Smooth muscle cell of the brain vasculature (primary cell): ENCODE data around the gene GAS7.
"Not testable (repeated sequence)": the region's sequence is repeated elsewhere in the genome, so short reads cannot be mapped to it uniquely, and the experiment has no call there.

ENCODE experiments used
- DNase-seq: peaks from one replicate; pipeline ENCODE4 v3.0.0-alpha.2; 2012; ENCODE audit warnings: low read depth, low spot score

Gene GAS7

DNA sequence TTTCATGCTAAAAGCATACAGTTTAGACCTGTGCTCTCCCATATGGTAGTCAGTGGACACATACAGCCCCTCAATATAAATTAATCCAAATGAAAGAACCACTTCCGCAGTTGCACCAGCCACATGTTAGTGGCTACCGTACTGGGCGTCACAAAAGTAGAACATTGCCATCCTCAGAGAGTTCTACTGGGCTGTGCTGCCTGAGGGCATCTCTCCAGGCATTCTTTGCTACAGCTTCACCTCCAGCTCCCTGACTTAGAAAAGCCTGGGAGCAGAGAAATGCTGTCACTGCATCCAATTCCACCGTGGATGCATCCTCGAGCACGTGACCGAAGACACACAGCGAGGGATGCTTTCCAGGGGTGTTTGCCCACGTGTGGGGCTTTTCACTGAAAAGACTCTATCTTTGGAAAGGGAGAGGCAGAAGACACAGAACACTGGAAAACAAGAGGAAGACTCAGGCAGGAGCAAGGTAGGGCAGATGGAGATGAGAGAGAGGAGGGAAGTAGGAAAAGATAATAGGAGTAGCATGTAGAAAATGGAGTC, 86.4 kb downstream of the GAS7 start:
- DNase-seq, result no peak

DNA sequence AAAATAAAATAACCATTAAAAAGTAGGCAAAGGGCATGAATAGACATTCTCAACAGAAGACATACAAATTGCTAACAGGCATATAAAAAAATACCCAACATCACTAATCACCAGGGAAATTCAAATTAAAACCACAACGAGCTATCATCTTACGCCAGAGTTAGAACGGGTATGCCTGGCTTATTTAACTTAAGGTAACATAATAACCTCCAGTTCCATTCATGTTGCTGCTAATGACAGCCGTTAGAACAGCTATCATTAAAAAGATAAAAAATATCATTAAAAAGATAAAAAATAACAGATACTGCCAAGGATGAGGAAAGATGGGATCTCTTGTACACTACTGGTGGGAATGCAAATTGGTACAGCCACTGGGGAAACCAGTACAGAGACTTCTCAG, 89.3 kb downstream of the GAS7 start:
- DNase-seq, result no peak

DNA sequence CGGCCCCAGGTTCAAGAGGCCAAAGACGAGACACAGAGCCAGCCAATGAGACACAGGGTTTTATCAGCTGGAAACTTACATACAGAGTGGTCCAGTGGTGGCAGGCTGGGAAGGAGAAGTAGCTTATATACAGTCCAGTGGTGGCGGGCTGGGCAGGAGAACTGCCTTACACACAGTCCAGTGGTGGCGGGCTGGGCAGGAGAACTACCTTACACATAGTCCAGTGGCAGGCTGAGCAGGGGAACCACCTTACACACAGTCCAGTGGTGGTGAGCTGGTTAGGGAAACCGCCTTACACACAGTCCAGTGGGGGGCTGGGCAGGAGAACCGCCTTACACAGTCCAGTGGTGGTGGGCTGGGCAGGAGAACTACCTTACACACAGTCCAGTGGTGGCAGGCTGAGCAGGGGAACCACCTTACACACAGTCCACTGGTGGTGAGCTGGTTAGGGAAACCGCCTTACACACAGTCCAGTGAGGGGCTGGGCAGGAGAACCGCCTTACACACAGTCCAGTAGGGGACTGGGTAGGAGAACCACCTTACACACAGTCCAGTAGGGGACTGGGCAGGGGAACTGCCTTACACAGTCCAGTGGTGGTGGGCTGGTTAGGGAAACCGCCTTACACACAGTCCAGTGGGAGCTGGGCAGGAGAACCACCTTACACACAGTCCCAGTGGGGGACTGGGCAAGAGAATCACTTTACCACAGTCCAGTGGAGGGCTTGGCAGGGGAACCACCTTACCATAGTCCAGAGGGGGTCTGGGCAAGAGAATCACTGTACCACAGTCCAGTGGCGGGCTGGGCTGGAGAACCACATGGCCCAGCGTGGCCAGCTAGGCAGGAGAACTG, 90.9 kb downstream of the GAS7 start:
- DNase-seq, result no peak

DNA sequence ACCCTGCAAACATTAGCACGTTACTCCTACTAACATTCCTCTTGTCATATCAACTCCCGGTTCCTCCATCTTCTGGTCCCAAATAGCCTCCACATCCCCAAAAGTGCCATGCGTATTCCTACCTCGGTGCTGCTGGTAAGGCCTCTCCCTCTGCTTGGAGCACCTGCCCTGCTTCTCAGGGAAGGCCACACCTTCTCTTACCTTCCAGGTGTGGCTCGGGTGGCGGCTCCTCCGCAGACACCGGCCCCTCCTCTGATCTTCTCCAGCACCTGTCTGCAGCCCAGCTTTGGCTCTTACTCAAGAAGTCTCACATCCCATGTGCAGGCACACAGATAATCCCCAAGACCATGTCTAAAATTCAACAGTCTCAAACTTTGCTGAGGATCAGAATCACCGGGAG, 92.3 kb downstream of the GAS7 start:
- no peak for DNase-seq

DNA sequence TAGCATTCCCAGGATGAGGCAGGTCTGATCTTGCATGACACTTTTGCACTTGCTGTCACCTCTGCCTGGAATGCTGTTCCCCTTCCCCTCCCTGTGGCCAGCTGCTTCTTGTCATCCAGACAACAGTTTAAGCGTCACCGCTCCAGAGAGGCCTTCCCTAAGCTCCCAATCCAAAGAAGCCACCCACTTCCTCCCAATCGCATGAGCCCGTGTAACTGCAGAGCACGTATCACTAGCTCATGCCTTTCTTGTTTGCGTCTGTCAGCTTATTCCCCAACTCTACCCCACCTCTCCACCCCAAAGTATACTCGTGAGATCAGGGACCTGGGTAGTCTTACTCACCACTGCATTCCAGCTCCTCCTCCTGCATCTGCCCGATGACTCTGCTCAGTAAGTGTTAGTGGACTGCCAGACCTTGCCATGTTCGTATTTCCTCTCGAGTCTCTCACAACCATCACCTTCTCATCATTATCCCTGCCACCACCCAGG, 92.8 kb downstream of the GAS7 start:
- DNase-seq, result no peak

DNA sequence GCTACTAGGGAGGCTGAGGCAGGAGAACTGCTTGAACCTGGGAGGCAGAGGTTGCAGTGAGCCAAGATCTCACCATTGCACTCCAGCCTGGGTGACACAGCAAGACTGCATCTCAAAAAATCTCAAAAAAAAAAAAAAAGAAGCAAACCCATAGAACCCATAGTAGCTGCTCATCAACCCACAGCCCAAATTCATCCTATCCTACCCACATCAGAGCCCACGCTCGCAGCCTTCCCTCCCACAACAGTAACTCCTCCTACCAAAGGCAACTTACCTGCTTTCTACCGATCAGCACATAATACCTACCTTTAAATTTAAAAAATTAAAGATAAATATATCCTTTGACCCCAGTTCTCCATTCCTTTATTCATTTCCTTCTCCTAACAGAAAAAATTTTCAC, 94.7 kb downstream of the GAS7 start:
- no peak for DNase-seq

DNA sequence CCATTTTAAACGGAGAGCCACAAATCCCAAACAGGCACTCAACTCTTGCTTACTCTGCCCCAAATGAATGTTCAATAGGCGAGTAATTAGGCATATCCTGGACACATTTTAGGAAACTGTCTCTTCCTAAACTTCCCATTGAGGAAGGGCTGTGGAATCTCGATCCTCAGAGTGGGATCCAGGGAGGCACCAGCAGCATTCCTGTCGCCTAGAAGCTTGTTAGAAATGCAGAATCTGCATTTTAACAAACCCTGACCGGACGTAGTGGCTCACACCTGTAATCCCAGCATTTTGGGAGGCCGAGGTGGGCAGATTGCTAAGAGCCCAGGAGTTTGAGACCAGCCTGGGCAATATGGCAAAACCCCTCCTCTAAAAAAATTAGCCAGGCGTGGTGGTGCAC, 95.6 kb downstream of the GAS7 start:
- DNase-seq, result no peak

DNA sequence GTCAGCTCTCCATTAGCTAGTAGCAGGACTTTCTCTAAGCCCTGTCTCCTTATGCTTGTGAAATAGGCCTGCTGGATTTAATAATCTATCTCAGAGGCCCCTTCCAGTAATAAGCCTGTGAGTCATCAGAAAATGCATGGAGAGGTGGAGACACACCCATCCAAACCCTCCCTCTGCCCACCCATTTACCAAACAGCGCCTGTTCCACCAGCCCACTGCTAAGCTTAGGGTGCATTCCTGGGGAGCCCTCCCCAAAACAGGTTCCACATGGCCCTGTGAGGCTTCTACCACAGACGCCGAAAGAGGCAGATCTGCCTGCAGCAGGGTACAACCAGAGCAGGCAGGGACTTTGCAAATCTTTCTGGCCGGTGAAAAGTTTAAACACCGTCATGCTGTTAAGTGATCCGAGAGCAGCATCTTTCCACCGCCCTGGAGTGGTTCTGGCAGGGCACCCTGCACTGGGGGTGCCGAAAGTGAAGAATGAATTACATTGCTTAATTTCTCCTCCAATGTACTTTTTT, 99.3 kb downstream of the GAS7 start:
- no peak for DNase-seq

DNA sequence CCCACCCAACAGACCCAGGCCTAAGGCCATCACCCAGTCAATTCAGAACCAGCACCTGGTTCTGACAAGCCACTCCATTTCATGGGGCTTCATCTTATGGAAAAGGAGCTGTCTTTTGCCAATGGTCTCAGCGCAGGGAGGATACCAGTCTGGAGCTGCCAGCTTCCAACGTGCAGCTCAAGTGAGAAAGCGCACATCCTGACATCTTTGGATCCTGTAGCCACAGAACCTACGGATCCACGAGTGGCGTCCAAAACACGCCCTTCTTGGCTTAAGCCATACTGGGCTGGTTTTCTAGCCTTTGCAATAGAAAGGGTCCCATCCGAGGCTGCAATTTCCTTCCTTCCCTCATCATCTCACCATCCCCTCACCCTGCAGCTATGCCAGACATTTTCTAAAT, 101.8 kb downstream of the GAS7 start:
- DNase-seq, result no peak

DNA sequence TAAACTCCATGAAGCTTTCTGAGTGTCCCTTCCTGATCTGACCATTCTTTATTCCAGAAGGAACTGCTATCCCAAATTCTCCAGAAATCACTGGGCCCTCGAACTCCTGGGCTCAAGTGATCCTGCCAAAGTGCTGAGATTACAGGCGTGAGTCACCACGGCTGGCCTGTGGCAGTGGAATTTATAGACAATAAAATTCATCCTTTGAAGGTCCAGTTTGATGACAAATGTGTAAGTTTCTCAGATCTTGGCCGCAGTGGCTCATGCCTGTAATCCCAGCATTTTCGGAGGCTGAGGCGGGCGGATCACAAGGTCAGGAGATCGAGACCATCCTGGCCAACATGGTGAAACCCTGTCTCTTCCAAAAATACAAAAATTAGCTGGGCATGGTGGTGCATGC, 103.1 kb downstream of the GAS7 start:
- DNase-seq, result not testable (repeated sequence)

DNA sequence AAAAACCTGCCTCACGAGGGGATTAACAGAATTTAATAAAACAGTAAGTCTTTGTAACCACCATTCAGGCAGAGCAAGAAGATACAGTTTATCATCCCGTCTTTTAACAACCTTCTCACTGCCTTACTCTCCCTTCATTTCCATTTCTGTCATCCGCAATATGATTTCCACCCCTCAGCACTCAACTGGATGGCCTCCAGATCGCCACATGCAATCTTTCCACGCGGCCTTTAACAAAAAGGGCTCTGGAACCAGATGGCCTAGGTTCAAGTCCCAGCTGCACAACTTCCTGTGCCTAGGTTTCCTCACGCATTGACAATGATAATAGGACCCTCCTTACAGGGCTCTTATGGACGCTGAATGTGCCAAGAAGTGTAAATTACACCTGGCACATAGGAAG, 103.6 kb downstream of the GAS7 start:
- DNase-seq, result no peak

DNA sequence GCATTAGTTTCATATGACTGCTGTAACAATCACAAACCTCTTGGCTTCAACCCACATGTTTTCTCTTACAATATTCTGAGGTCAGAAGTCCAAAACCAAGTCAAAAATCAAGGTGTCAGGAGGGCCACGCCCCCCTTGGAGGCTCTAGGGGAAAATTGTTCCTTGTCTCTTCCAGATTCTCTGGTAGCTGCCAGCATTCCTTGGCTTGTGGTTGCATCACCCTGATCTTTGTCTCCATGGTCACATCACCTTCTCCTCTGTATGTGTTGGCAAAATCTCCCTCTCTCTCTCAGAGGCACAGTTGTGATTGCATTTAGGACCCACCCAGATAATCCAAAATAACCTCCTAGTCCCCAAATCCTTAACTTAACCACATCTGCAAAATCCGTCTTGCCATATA, 105.8 kb downstream of the GAS7 start:
- no peak for DNase-seq

DNA sequence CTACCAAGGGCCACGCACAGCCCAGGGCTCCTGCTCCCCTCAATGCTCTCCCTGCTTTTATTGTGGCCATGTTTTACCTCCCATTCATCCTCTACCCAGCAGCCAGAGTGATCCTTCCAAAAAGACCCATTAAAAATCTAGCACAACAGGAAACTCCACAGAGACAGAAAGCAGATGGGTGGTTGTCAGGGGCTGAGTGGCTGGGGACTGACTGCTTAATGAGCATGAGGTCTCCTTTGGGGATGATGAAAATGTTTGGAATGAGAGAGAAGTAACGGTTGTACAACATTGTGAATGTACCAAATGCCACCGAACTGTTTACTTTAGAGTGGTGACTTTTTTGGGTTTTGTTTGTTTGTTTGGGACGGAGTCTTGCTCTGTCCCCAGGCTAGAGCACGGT, 107.4 kb downstream of the GAS7 start:
- DNase-seq, result no peak

DNA sequence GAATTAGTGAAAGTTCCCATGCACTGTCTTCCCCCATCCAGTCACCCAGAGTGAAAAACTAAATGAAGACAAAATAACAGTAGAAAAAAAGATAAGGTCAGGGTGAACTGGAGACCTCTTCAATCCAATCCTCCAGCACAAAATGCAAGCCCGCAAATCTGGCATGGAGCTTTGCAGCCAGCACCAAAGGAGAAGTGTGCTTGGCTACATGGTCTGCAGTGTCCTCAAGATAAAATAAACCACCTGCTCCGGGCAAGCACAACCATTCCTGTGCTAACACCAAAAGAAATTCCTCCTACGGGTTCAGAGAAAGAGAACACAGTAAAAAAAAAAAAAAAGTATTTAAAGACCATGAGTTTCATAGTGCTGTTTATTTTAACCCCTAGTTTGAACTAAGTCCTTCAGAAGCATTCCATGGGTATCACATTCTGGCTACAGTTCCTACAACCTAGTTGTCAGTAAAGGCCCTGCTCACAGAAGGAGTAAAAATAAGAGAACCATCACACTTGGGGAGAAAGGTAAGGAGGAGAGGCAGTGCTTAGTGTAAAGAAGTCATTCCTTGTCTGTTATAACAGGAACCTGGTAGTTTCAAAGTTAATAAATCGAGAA, 109.1 kb downstream of the GAS7 start:
- no peak for DNase-seq

DNA sequence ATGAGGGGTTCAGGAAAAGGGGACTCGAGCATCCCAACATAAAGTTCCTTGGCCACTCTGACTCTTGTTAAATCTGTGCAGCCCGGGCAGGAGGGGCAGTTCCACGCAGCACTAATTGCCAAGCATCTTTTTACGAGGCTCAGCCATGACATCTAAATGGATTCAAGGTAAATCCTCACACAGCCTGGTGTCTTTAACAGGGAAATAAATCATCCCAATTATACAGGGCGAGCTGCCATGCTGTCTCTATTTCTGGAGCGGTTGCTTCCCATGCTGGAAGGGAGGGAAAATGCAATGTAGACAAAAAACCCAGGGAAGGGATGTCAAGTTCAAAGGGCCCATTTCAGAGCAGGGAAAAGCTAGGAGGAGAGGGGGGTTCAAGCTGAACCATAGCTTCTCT, 110.0 kb downstream of the GAS7 start:
- DNase-seq, result no peak

DNA sequence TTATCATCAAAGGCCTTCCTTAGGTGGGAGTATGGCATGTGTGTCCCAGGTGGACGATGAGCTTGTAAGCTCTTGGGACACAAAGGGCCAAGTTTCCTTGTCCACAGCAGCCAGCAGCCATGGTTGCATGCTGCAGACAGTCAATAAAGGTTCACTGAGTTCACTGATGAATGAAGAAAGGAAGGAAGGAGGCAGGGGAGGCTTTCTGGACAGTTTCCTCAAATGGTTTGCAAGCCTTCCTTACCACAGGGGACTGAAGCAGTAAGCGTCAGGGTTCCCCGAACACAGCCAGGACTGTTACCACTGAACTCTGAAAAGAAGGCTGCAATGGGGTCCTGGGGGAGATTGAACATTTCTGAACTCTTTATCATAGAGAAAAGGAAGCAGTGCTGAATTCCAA, 111.1 kb downstream of the GAS7 start:
- no peak for DNase-seq

DNA sequence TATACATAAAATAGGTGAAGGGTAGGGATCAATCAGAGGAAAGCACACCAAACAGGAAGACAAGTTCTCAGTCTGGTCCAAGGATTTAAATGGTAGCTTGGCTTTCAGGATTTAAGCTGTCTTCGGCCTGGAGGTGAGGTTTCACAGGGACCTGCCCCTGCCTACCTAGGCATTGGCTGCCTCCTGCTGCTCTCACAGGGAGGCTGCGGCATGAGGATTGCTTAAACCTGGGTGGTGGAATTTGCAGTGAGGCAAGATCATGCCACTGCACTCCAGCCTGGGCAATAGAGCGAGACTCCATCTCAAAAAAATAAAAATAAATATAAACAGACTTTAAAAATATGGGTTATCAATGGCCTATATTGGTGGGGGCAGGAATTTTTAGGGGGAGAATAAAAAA, 114.5 kb downstream of the GAS7 start:
- no peak for DNase-seq

DNA sequence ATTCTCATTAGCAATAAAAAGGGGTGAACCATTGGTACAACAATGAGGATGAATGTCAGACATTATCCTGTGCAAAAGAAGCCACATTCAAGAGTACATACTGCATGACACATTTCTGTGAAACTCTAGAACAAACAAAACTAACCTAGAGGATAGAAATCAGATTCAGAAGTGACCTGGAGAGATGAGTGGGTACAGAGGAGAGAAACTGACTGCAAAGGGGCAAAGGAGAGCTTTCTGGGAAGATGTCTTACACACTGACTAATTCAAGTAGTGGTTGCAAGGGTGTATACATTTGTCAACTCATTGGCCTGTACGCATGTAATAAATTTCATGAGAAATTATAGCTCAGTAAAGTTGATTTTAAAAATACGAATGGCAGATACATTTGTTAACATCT, 115.6 kb downstream of the GAS7 start:
- no peak for DNase-seq

DNA sequence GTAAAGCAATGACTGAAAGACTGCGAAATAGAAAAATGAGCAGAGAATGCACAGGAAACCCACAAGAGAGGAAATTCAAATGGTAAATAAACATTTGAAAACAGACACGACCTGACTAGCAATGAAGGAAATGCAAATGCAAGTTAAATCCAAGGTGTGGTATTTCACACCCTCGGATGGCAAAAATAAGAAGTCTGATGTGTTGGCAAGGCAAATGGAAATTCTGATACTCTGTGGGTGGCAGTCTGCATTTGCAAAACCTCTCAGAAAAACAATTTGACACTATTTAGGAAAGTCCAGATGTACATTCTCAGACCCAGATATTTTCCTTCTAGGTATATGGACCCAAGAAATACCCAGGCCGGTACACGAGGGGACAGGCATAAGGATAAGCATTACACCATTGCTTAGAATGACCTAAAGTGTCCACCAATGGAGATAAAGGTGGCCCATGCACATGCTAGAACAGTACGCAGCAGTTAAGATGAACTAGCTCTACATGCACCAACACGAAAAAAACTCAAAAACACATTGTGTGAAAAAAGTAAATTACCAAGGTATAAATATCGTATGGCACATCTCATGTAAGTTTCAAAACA, 116.7 kb downstream of the GAS7 start:
- no peak for DNase-seq

DNA sequence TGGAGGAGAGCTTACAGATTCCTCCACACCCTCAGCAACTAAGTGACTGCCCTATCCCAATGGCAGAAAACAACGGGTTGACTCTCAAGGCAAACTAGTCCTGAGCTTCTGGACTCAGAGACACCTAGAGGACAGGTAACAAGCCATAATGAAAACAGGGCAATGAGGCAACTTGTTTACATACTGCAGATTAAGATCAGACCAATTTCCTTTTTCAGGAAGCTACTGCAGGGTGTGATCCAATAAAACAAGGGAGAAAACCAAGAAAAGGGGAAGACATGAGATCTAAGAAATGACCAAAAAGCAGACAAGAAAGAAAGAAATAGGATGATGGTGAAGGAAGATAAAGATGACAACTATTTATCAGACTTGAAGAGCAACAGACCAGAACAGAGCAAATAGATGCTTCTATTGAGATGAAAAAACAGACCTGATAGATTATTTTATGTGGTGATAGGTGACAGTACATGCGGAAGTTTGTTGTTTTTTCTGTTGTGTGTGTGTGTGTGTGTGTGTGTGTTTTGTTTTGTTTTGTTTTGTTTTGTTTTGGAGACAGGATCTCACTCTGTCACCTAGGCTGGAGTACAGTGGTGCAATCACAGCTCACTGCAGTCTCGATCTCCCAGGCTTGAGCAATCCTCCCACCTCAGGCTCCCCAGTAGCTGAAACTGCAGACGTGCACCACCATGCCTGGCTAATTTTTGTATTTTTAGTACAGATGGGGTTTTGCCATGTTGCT, 120.7 kb downstream of the GAS7 start:
- DNase-seq, result no peak

DNA sequence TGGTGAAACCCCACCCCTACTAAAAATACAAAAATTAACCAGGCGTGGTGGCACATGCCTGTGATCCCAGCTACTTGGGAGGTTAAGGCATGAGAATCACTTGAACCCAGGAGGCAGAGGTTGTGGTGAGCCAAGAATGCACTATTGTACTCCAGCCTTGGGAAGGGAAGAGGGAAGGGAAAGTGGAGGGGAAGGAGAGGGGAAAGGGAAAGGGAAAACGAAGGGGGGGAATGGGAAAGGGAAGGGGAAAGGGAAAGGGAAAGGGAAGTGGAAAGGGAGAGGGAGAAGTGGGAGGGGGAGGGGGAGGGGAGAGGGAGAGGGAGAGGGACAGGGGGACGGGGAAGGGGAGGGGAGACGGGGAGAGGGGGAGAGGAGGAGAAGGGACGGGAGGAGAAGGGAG, 122.5 kb downstream of the GAS7 start:
- no peak for DNase-seq

DNA sequence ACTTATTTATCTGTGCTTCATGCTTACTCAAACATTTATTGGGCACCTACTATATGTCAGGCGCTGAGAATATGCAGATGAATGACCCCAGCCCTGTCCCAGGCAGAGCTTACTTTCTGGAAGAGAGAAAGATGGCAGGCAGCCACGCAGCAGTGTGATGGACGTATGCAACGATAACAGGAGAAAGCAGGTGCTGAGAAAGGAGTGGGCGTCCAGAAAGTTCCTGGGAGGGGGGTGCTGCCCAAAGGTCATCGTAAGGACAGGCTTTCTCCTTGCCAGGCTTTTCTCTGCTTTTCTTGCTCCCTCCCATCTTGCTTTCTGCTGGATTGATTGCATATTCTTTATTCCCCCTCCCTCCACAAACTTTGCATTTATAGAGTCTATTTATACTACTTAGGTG, 124.5 kb downstream of the GAS7 start:
- no peak for DNase-seq
